ENCODE results near the gene ENTPD1. TPM values are rescaled to one million over a fixed set of nuclear protein-coding genes. Genes with fewer than 3 reads are reported as not detected.

Gene ENTPD1
- polyA plus RNA-seq, 1 donor (not counting 4 experiments of a cell fraction or from before 2014, with no cell fraction given) = 0.03 TPM

DNA sequence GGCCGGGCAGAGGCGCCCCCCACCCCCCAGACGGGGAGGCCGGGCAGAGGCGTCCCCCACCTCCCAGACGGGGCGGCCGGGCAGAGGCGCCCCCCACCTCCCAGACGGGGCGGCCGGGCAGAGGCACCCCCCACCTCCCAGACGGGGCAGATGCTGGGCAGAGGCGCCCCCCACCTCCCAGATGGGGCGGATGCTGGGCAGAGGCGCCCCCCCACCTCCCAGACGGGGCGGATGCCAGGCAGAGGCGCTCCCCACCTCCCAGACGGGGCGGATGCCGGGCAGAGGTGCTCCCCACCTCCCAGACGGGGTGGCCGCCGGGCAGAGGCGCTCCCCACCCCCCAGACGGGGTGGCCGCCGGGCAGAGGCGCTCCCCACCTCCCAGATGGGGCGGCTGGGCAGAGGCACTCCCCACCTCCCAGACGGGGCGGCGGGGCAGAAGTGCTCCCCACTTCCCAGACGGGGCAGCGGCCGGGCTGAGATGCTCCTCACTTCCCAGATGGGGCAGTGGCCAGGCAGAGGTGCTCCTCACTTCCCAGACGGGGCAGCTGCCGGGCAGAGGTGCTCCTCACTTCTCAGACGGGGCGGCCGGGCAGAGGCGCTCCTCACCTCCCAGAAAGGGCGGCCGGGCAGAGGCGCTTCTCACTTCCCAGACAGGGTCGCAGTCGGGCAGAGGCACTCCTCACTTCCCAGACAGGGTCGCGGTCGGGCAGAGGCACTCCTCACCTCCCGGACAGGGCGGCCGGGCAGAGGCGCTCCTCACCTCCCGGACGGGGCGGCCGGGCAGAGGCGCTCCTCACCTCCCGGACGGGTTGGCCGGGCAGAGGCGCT lies 53.6 kb downstream of the ENTPD1 start:
- no peaks in the 10 kb centered on the region for H4K20me1 ChIP-seq (ENCODE audit: control insufficient read depth, extremely low read depth, insufficient read depth, low read length)
- H3K27ac ChIP-seq (ENCODE audit: control insufficient read depth, insufficient read depth, low read length) = no peak overlapping the region
- no peak overlapping the region for H3K9ac ChIP-seq (ENCODE audit: control insufficient read depth, extremely low read depth, insufficient read depth, low read length)
- no peak for TF ChIP-seq EZH2 (IDR thresholded peaks at IDR 0.05; ENCODE audit: low read length)
- TF ChIP-seq, protein P1, sequence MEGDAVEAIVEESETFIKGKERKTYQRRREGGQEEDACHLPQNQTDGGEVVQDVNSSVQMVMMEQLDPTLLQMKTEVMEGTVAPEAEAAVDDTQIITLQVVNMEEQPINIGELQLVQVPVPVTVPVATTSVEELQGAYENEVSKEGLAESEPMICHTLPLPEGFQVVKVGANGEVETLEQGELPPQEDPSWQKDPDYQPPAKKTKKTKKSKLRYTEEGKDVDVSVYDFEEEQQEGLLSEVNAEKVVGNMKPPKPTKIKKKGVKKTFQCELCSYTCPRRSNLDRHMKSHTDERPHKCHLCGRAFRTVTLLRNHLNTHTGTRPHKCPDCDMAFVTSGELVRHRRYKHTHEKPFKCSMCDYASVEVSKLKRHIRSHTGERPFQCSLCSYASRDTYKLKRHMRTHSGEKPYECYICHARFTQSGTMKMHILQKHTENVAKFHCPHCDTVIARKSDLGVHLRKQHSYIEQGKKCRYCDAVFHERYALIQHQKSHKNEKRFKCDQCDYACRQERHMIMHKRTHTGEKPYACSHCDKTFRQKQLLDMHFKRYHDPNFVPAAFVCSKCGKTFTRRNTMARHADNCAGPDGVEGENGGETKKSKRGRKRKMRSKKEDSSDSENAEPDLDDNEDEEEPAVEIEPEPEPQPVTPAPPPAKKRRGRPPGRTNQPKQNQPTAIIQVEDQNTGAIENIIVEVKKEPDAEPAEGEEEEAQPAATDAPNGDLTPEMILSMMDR (optimal IDR thresholded peaks at IDR 0.05 in 1 of 3, IDR thresholded peaks at IDR 0.05 in 1 of 3, conservative IDR thresholded peaks at IDR 0.05 in 1 of 3; ENCODE audit: extremely low read depth in 1 of 3, insufficient read depth in 2 of 3, low read length in 3 of 3) = no peak
- H3K9me1 ChIP-seq (ENCODE audit: control insufficient read depth, extremely low read depth, insufficient read depth, low read length) = no peaks in the 10 kb centered on the region
- H3K4me2 ChIP-seq (ENCODE audit: control insufficient read depth, extremely low read depth, insufficient read depth, low read depth, low read length) = no peak overlapping the region
- H3K79me2 ChIP-seq (ENCODE audit: control insufficient read depth, insufficient read depth, low read length) = no peaks in the 10 kb centered on the region
- no peaks in the 10 kb centered on the region for H3K36me3 ChIP-seq (ENCODE audit: control insufficient read depth in 2 of 2, extremely low read depth in 1 of 2, insufficient read depth in 2 of 2, low read length in 2 of 2)
- H3K27me3 ChIP-seq (ENCODE audit: control insufficient read depth, extremely low read depth, insufficient read depth, low read length) = no peaks in the 10 kb centered on the region
- DNase-seq (ENCODE audit: low read depth, low spot score) (no peak), FAIRE-seq (no peak)
- H3K4me3 ChIP-seq (ENCODE audit: control insufficient read depth in 2 of 3, extremely low read depth in 1 of 3, insufficient read depth in 2 of 3, low read depth in 1 of 3, low read length in 3 of 3) = no peak overlapping the region
- no peak overlapping the region for H2AFZ ChIP-seq (ENCODE audit: control insufficient read depth, low read length)
- H3K4me1 ChIP-seq (ENCODE audit: control insufficient read depth, extremely low read depth, insufficient read depth, low read length) = no peaks in the 10 kb centered on the region
- dilution Hi-C loops (cut with MboI; ENCODE audit: extremely low pct_ligation_motif_present, low sequenced_read_pairs) = no loop called here
- H3K9me3 ChIP-seq (ENCODE audit: control insufficient read depth, low read depth, low read length) = no peaks in the 10 kb centered on the region

DNA sequence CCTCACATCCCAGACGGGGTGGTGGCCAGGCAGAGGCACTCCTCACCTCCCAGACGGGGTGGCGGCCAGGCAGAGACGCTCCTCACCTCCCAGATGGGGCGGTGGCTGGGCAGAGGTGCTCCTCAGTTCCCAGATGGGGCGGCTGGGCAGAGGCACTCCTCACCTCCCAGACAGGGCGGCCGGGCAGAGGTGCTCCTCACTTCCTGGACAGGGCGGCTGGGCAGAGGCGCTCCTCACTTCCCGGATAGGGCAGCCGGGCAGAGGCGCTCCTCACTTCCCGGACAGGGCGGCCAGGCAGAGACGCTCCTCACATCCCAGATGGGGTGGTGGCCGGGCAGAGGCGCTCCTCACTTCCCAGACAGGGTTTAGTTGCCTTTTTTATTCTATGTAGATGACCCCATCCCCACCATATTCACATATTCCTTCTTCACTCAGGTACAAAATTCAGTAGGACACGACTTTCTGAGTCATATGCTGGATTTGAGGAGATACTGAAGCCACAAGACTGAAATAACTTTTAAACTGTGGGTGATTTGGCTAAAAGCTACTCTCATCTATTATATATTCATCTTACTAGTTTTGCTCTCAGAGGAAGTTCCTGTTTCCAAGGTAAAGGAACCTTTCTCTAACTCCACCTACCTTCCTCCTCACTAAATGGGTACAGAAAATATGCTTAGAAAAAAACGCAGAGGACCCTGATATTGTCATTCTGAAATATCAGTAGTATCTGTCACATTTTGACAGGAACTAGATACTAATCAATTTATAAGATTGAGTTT lies 54.4 kb downstream of the ENTPD1 start:
- no peak for FAIRE-seq
- Histone ChIP-seq H3K9me1 (ENCODE audit: control insufficient read depth, extremely low read depth, insufficient read depth, low read length) (no peaks in the 10 kb centered on the region), H3K4me2 (ENCODE audit: control insufficient read depth, extremely low read depth, insufficient read depth, low read depth, low read length) (no peak overlapping the region), H3K9ac (ENCODE audit: control insufficient read depth, extremely low read depth, insufficient read depth, low read length) (no peak overlapping the region), H3K27me3 (ENCODE audit: control insufficient read depth, extremely low read depth, insufficient read depth, low read length) (no peaks in the 10 kb centered on the region), H3K9me3 (ENCODE audit: control insufficient read depth, low read depth, low read length) (no peaks in the 10 kb centered on the region), H4K20me1 (ENCODE audit: control insufficient read depth, extremely low read depth, insufficient read depth, low read length) (no peaks in the 10 kb centered on the region), H3K4me3 (ENCODE audit: control insufficient read depth in 2 of 3, extremely low read depth in 1 of 3, insufficient read depth in 2 of 3, low read depth in 1 of 3, low read length in 3 of 3) (no peak overlapping the region), H3K36me3 (ENCODE audit: control insufficient read depth in 2 of 2, extremely low read depth in 1 of 2, insufficient read depth in 2 of 2, low read length in 2 of 2) (no peaks in the 10 kb centered on the region), H3K27ac (ENCODE audit: control insufficient read depth, insufficient read depth, low read length) (no peak overlapping the region), H3K79me2 (ENCODE audit: control insufficient read depth, insufficient read depth, low read length) (no peaks in the 10 kb centered on the region), H2AFZ (ENCODE audit: control insufficient read depth, low read length) (no peak overlapping the region), H3K4me1 (ENCODE audit: control insufficient read depth, extremely low read depth, insufficient read depth, low read length) (no peaks in the 10 kb centered on the region)
- dilution Hi-C loops (cut with MboI; ENCODE audit: extremely low pct_ligation_motif_present, low sequenced_read_pairs) = no loop called here
- DNase-seq (ENCODE audit: low read depth, low spot score) = no peak
- TF ChIP-seq EZH2 (IDR thresholded peaks at IDR 0.05; ENCODE audit: low read length) = no peak
- TF ChIP-seq, protein P1 (optimal IDR thresholded peaks at IDR 0.05 in 1 of 3, IDR thresholded peaks at IDR 0.05 in 1 of 3, conservative IDR thresholded peaks at IDR 0.05 in 1 of 3; ENCODE audit: extremely low read depth in 1 of 3, insufficient read depth in 2 of 3, low read length in 3 of 3) = no peak

All from keratinocyte (primary cell).